HS-27A (cell line): Measurements from ENCODE around the gene COL28A1.

ENCODE experiments used
- DNase-seq: peaks from one replicate; pipeline ENCODE4 v3.0.0-alpha.2; 2012; ENCODE audit warnings: low read depth, missing footprints

The COL28A1 gene

GRCh38 chr7:7535691-7536090 lies at the start of gene COL28A1:
Gene COL28A1, minus strand, starts transcription at chr7:7535873. Its CDS starts 2,998 bp downstream, at chr7:7532875.
- no peak for DNase-seq

DNA sequence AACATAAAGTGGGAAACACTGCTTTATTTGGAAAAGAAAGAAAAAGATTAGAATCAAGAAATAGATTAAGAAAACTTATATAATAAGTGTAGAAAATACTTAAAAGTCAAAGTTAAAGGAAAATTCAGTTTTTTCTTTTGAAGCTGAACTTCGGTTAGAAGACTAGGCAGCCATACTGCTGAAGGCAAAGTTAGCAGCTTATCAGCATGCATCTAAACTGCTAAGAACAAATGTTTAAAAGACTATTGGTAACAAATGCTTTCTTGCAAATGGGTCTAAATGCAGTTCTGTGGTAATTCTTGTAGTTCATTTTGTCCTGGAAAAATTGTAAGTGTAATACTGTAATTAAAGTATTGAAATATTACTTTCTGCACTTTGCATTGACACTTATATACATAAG lies 49.0 kb upstream of the COL28A1 start:
- no peak for DNase-seq

DNA sequence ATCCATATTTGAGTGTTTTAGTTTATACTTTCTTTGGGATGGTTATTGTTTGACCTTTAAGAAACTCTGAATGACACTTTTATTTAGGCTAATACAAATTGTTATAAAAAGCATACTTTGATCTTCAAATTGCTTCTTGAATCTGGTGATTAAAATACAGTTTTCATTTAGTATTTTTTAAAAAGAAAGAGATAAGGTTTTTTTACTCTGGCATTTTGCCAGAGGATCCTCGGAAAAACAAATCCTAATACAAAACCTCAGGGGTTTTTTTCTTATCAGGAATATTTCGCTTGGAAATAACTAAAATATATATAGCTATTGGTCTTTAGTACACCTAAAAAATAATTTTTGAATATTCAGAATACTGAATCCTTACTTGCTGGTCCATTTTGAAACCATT lies 48.1 kb upstream of the COL28A1 start:
- DNase-seq = no peak

DNA sequence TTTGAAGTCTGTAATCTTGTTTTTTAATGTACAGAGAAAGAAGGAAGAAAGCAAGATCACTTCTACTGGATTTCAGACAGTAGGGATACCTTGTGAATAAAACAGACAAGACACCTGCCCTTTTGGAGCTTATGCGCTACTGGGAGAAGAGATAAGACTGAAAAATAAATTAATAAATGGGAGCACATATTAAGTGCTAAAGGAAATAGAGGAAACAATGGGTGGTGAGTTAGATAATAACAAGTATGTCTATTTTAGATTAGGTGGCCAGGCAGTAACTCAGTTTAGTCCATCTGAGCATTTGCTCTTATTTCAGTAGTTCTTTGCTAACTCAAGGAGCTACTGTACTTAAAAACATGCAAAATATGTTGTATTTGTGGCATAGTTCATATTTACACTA lies 46.9 kb upstream of the COL28A1 start:
- DNase-seq = no peak

DNA sequence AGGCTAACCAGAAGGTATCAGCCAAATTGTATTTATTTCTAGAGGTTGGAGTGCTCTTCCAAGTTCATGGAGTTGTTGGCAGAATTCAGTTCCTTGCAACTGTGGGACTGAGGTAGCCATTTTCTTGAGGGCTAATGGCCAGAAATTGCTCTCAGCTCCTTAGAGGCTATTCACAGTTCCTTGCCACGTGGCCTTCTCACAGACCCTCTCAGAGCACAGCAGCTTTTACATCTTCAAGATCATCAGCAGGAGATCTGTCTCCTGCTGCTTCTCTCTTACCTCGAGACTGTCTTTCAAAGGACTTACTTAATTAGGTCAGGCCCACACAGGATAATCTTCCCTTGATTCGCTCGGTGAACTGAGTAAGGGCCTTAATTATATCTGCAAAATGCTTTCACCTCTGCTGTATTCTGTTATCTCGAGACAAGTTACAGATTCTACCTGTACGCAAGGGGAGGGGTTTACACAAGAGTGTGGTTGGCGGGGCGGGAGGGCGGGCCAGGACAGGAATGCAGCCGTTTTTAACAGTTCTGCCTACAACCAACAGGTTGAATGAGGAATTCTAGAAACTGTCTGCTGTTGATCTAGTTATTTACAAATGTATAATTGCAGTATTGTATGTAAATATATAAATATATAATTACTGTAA lies 46.0 kb upstream of the COL28A1 start:
- no peak for DNase-seq

- no peak for DNase-seq
Measured at GRCh38 chr7:7579638-7580037, 44.0 kb upstream of the COL28A1 start.

GRCh38 chr7:7577888-7578287 lies 42.2 kb upstream of the COL28A1 start:
- no peak for DNase-seq

GRCh38 chr7:7576344-7576743 lies 40.7 kb upstream of the COL28A1 start:
- DNase-seq = no peak

DNA sequence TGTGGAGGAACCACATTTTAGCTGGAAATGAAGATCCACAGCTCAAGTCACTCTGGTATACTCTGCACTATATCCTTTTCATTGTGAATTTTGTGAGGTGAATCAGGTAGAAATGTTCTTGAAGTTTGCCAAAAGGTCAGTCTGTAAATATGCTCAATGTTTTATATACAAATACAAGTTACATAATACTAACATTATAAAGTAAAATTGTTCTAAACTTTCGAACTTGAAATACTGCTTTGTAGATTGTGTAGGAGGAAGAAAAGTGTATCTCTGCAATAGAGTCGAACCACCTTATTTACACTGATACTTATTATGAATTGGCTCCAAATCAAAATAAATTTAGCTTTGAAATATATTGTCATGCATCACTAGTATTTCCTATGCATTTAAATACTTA lies 38.0 kb upstream of the COL28A1 start:
- DNase-seq = no peak

- no peak for DNase-seq
Measured at GRCh38 chr7:7570584-7570983, 34.9 kb upstream of the COL28A1 start.

- DNase-seq = no peak
Measured at GRCh38 chr7:7569615-7570014, 33.9 kb upstream of the COL28A1 start.

- DNase-seq = no peak
Measured at GRCh38 chr7:7569081-7569527, 33.4 kb upstream of the COL28A1 start.

- DNase-seq = no peak
Measured at GRCh38 chr7:7568553-7568952, 32.9 kb upstream of the COL28A1 start.

DNA sequence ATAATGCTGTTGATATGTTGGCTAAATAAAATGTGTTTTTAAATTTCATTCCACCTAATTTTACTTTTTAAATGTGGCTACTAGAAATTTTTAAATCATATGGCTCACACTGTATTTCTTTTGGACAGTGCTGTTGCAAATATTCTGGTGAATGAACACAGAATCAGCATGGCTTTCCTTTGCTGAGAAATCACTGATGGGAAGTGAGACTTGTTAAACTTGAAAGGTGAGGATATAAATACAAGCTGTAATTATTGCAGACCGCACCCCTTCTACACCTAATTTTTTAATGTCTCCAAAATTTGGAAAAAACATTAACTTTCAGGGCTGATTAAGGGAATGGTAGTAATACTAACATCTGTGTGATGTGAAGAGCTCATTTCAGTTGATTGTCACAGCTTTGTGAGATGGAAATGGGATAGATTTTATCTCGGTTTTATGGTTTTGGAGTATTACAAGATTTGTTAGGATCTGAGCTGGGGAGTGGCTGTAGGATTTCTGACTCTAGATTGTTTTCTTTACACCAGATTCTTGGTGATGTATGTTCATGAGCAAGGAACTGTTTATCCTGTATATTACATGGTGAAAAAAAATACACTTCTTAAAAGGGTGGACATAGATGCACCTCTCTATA lies 32.3 kb upstream of the COL28A1 start:
- no peak for DNase-seq

GRCh38 chr7:7566651-7567611 lies 31.3 kb upstream of the COL28A1 start, which contains the start of gene MIOS:
Gene MIOS, plus strand, starts transcription at chr7:7566884. Its CDS starts 5,592 bp downstream, at chr7:7572476.
- no peak for DNase-seq

DNA sequence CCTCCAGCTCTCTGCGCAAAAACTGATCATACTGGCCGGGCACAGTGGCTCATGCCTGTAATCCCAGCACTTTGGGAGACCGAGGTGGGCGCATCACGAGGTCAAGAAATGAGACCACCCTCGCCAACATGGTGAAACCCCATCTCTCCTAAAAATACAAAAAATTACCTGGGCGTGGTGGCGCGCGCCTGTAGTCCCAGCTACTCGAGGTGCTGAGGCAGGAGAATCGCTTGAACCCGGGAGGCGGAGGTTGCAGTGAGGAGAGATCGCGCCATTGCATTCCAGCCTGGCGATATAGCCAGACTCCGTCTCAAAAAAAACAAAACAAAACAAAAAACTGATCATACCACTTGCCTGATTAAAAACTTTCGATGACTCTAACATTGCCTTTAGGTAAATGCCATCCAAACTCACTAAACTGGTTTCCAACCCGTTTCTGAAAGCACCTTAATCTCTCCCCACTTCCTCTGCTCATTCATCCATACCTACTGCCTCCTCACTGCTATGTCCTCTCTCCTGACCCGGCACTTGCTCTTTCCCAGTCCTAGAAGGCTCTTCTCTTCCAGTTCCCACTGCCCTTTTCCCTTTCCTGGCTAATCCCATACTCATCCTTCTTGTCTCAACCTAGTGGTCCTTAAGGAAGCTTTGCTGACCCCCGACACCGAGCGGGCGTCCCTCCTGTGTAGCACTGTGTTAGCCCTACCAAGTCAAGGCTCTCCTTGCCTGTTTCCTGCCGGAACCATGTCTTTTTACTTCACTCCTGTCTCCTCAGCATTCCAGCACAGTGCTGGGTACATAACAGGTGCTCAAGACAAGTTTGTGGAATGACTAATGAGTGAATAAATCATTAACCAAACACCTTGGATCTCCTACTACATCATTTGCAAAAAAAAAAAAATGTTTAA lies 30.3 kb upstream of the COL28A1 start:
- DNase-seq = no peak

GRCh38 chr7:7565018-7565680 lies 29.5 kb upstream of the COL28A1 start:
- DNase-seq = no peak

DNA sequence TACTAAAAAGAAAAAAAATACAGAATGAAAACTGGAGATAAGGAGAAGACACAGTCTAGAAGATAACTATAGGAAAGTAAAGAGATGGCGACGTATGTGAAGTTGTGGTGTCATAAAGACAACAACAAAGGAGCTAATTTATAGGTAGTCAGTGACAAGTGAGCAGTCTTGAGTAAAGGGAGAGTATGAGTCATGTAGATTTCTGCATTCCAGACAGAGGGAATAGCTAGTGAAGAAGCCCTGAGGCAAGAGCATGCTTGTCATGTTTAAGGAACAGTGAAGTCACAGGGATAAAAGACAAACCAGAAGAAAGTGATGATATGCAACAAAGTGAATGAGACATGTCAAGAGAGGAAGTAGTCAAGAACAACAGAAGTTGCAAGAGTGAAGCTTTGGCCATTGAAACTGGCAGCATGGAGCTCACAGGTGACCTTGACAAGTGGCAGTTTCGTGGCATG lies 28.7 kb upstream of the COL28A1 start:
- DNase-seq = no peak

DNA sequence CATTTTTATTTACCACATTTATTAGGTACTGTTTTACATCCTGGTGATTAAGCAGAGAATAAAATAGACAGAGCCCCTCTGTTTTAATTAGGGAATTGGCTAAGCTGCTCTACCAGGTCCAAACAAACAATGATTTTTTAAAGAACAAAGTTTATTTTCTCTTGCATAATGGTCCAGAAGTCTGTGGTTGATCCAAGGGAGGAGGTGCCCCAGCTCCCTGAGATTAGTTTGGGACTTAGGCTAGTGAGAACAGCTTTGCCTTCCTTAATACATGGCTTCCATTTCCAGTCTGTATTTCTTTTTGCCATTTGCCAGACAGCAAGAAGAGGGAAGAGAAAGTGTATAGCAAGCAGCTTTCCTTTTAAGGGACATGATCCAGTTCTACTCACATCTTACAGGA lies 28.1 kb upstream of the COL28A1 start:
- no peak for DNase-seq

- no peak for DNase-seq
Measured at GRCh38 chr7:7563269-7563668, 27.6 kb upstream of the COL28A1 start.

- no peak for DNase-seq
Measured at GRCh38 chr7:7562736-7563135, 27.1 kb upstream of the COL28A1 start.
